T-helper 22 cell (primary cell): ENCODE results near the gene CHCHD3.

Source experiments
- DNase-seq: peaks from one replicate; pipeline ENCODE4 v3.0.0-alpha.2; 2020; ENCODE audit warnings: low read depth

The CHCHD3 gene

GRCh38 chr7:133081599-133082389 lies at the start of gene CHCHD3:
TSS of gene CHCHD3 (minus strand) at chr7:133082090. CDS start at chr7:133081937, 153 bp downstream.
- DNase-seq, result peak; percentile 94

GRCh38 chr7:133130166-133130565 lies 48.3 kb upstream of the CHCHD3 start:
- DNase-seq, result no peak

GRCh38 chr7:133126422-133126821 lies 44.5 kb upstream of the CHCHD3 start:
- DNase-seq, result no peak

GRCh38 chr7:133124974-133125373 lies 43.1 kb upstream of the CHCHD3 start:
- no peak for DNase-seq

- DNase-seq, result no peak
Observed at GRCh38 chr7:133121175-133121844, 39.4 kb upstream of the CHCHD3 start.

- DNase-seq, result no peak
Observed at GRCh38 chr7:133119067-133119466, 37.2 kb upstream of the CHCHD3 start.

- DNase-seq, result no peak
Observed at GRCh38 chr7:133118261-133118660, 36.4 kb upstream of the CHCHD3 start.

- DNase-seq, result no peak
Observed at GRCh38 chr7:133117452-133117851, 35.6 kb upstream of the CHCHD3 start.

GRCh38 chr7:133115596-133115995 lies 33.7 kb upstream of the CHCHD3 start:
- DNase-seq, result no peak

GRCh38 chr7:133114519-133114918 lies 32.6 kb upstream of the CHCHD3 start:
- DNase-seq, result no peak

GRCh38 chr7:133112976-133113375 lies 31.1 kb upstream of the CHCHD3 start:
- DNase-seq, result no peak

GRCh38 chr7:133112335-133112734 lies 30.4 kb upstream of the CHCHD3 start:
- DNase-seq, result no peak

GRCh38 chr7:133110312-133110711 lies 28.4 kb upstream of the CHCHD3 start:
- no peak for DNase-seq

GRCh38 chr7:133109816-133110215 lies 27.9 kb upstream of the CHCHD3 start:
- DNase-seq, result no peak

GRCh38 chr7:133108023-133108422 lies 26.1 kb upstream of the CHCHD3 start:
- DNase-seq, result no peak

- DNase-seq, result no peak
Observed at GRCh38 chr7:133102276-133103060, 20.6 kb upstream of the CHCHD3 start.

- no peak for DNase-seq
Observed at GRCh38 chr7:133099633-133100286, 17.9 kb upstream of the CHCHD3 start.

- DNase-seq, result no peak
Observed at GRCh38 chr7:133095119-133095671, 13.3 kb upstream of the CHCHD3 start.

- DNase-seq, result no peak
Observed at GRCh38 chr7:133091943-133092464, 10.1 kb upstream of the CHCHD3 start.

GRCh38 chr7:133082390-133082766 lies 488 bp upstream of the CHCHD3 start:
- DNase-seq, result no peak

- no peak for DNase-seq
Observed at GRCh38 chr7:133081119-133081598, 731 bp downstream of the CHCHD3 start.

- no peak for DNase-seq
Observed at GRCh38 chr7:133079296-133079695, 2.6 kb downstream of the CHCHD3 start.
